ENCODE data around the gene DDX54.

DDX54 gene

GRCh38 chr12:113202300-113203075 is 17.2 kb upstream of the DDX54 start:
- H3K4me3 ChIP-seq (ENCODE audit: low read length): no peak overlapping the region
- no peak overlapping the region for H3K27ac ChIP-seq (ENCODE audit: low read length)
- peaks cover 4% of the 10 kb centered on the region for H3K4me1 ChIP-seq (ENCODE audit: low read length)
- H3K4me2 ChIP-seq (ENCODE audit: low read length): no peak overlapping the region
- no peaks in the 10 kb centered on the region for H3K79me2 ChIP-seq (ENCODE audit: low read length)
- no peaks in the 10 kb centered on the region for H3K9me3 ChIP-seq (ENCODE audit: insufficient read depth, low read length)
- H3K36me3 ChIP-seq (replicated peaks; ENCODE audit: low read depth, low read length): no peaks in the 10 kb centered on the region
- H4K20me1 ChIP-seq (ENCODE audit: insufficient read depth, low read length): no peaks in the 10 kb centered on the region
- no peak overlapping the region for H2AFZ ChIP-seq (ENCODE audit: low read depth, low read length)
- no peaks in the 10 kb centered on the region for H3K27me3 ChIP-seq (ENCODE audit: low read depth, low read length)
- H3K9ac ChIP-seq (ENCODE audit: low read length): no peak overlapping the region
- TF ChIP-seq EZH2phosphoT487 (IDR thresholded peaks at IDR 0.05; ENCODE audit: low read depth): no peak
- TF ChIP-seq, protein P1, sequence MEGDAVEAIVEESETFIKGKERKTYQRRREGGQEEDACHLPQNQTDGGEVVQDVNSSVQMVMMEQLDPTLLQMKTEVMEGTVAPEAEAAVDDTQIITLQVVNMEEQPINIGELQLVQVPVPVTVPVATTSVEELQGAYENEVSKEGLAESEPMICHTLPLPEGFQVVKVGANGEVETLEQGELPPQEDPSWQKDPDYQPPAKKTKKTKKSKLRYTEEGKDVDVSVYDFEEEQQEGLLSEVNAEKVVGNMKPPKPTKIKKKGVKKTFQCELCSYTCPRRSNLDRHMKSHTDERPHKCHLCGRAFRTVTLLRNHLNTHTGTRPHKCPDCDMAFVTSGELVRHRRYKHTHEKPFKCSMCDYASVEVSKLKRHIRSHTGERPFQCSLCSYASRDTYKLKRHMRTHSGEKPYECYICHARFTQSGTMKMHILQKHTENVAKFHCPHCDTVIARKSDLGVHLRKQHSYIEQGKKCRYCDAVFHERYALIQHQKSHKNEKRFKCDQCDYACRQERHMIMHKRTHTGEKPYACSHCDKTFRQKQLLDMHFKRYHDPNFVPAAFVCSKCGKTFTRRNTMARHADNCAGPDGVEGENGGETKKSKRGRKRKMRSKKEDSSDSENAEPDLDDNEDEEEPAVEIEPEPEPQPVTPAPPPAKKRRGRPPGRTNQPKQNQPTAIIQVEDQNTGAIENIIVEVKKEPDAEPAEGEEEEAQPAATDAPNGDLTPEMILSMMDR (IDR thresholded peaks at IDR 0.05; ENCODE audit: low read depth, low read length): no peak

GRCh38 chr12:113201187-113202177 is 16.2 kb upstream of the DDX54 start:
- no peaks in the 10 kb centered on the region for H3K36me3 ChIP-seq (replicated peaks; ENCODE audit: low read depth, low read length)
- H3K27me3 ChIP-seq (ENCODE audit: low read depth, low read length): no peaks in the 10 kb centered on the region
- no peak overlapping the region for H3K27ac ChIP-seq (ENCODE audit: low read length)
- H3K4me1 ChIP-seq (ENCODE audit: low read length): peaks cover 5% of the 10 kb centered on the region
- TF ChIP-seq EZH2phosphoT487 (IDR thresholded peaks at IDR 0.05; ENCODE audit: low read depth): no peak
- TF ChIP-seq, protein P1 (IDR thresholded peaks at IDR 0.05; ENCODE audit: low read depth, low read length): no peak
- no peaks in the 10 kb centered on the region for H4K20me1 ChIP-seq (ENCODE audit: insufficient read depth, low read length)
- no peaks in the 10 kb centered on the region for H3K9me3 ChIP-seq (ENCODE audit: insufficient read depth, low read length)
- H2AFZ ChIP-seq (ENCODE audit: low read depth, low read length): no peak overlapping the region
- no peaks in the 10 kb centered on the region for H3K79me2 ChIP-seq (ENCODE audit: low read length)
- no peak overlapping the region for H3K4me3 ChIP-seq (ENCODE audit: low read length)
- H3K4me2 ChIP-seq (ENCODE audit: low read length): no peak overlapping the region
- H3K9ac ChIP-seq (ENCODE audit: low read length): no peak overlapping the region

DNA sequence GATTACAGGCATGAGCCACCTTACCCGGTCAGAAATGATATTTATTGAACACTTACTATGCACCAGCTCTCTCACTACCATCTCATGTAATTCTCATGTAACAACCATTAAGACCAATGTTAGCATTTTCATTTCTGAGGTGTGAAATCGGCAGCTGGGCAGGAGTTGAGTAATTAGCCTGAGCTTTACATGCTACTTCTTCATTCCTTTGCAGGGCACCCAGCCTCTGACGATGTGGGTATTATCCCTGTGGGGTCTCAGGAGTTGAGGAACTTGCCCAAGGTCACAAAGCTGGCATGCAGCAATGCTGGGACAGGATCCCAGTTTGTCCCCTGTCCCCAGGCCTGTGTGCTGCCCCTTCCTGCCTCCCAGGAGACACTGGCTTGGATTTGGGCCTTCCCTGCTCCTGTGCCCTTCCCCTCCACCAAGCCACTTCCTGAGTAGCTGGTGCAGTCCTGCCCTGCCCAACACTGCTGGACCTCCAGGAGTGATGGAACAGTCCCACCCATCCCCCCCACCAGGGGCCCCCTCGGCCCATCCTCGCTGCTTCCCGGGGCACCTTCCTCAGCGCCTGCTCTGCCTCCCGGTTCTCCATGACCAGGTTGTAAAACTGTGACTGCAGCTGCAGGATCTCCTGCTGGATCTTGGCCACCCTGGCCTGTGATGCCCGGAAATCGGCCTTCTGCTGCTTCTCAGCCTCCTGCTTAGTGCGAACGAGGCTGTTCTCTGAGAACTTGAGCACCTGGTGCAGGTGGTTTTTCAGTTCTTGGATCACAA is 14.9 kb upstream of the DDX54 start:
- H4K20me1 ChIP-seq (ENCODE audit: insufficient read depth, low read length): no peaks in the 10 kb centered on the region
- no peak for TF ChIP-seq EZH2phosphoT487 (IDR thresholded peaks at IDR 0.05; ENCODE audit: low read depth)
- TF ChIP-seq, protein P1 (IDR thresholded peaks at IDR 0.05; ENCODE audit: low read depth, low read length): no peak
- no peak overlapping the region for H3K27ac ChIP-seq (ENCODE audit: low read length)
- H3K79me2 ChIP-seq (ENCODE audit: low read length): no peaks in the 10 kb centered on the region
- H3K4me2 ChIP-seq (ENCODE audit: low read length): no peak overlapping the region
- H3K36me3 ChIP-seq (replicated peaks; ENCODE audit: low read depth, low read length): no peaks in the 10 kb centered on the region
- H3K4me1 ChIP-seq (ENCODE audit: low read length): peaks cover 5% of the 10 kb centered on the region
- no peaks in the 10 kb centered on the region for H3K27me3 ChIP-seq (ENCODE audit: low read depth, low read length)
- H3K9ac ChIP-seq (ENCODE audit: low read length): no peak overlapping the region
- H2AFZ ChIP-seq (ENCODE audit: low read depth, low read length): no peak overlapping the region
- H3K9me3 ChIP-seq (ENCODE audit: insufficient read depth, low read length): no peaks in the 10 kb centered on the region
- no peak overlapping the region for H3K4me3 ChIP-seq (ENCODE audit: low read length)
